PC-3 (cell line): ENCODE data around the gene ZNF283. TPM values are rescaled to one million over a fixed set of nuclear protein-coding genes. Genes with fewer than 3 reads are reported as not detected.
A peak's percentile ranks its signal among the peaks of the same experiment; 100 is the strongest.

Source experiments
- ATAC-seq: fragments of 200-7000 bp; cut with Tn5 transposase; 2 replicates; pipeline ENCODE4 v1.9.1; 2020; ENCODE audit warnings: mild to moderate bottlenecking, moderate library complexity
- BruUV-seq: library from RNA; stranded (reverse); fragments of 400-500 nt; replicated peaks from 2 replicates; lab custom pipeline; 2021; lab: Mats Ljungman, UMichigan
- CTCF ChIA-PET: fragments of 300-600 bp; sonication (Branson Sonifier 250); formaldehyde crosslinking; loops from one replicate; lab custom pipeline; 2022; ENCODE audit warnings: antibody characterized with exemption; lab: Charles Lee
- POLR2A ChIA-PET: fragments of 300-600 bp; sonication (Branson Sonifier 250); formaldehyde crosslinking; loops from one replicate; lab custom pipeline; 2022; ENCODE audit warnings: antibody characterized with exemption; ENCODE audit not compliant: unreplicated experiment; lab: Charles Lee
- DNase-seq: peaks from one replicate; pipeline ENCODE4 v3.0.0-alpha.2; 2015
- H2AFZ ChIP-seq: fragments of 300-600 bp; sonication (generic); 2 replicates; pipeline ENCODE4 v1.6.0; 2016; ENCODE audit warnings: antibody characterized with exemption, low read length
- H3F3A ChIP-seq: fragments of 300-600 bp; sonication (generic); one replicate; pipeline ENCODE4 v1.6.0; 2017; ENCODE audit warnings: antibody characterized with exemption, low read length, control low read depth, mild to moderate bottlenecking; ENCODE audit not compliant: unreplicated experiment
- H3K27ac ChIP-seq: fragments of 300-600 bp; sonication (generic); 2 replicates; pipeline ENCODE4 v1.5.1; 2016; ENCODE audit warnings: mild to moderate bottlenecking, low read length
- H3K27me3 ChIP-seq: fragments of 300-600 bp; sonication (generic); 2 replicates; pipeline ENCODE4 v1.6.1; 2016; ENCODE audit warnings: low read length, mixed read lengths
- H3K36me3 ChIP-seq: fragments of 300-600 bp; sonication (generic); 2 replicates; pipeline ENCODE4 v1.6.1; 2016; ENCODE audit warnings: low read depth, mixed run types, low read length, mixed read lengths
- H3K4me1 ChIP-seq: fragments of 300-600 bp; sonication (generic); 2 replicates; pipeline ENCODE4 v1.5.1; 2016; ENCODE audit warnings: low read length; ENCODE audit not compliant: insufficient read depth
- H3K4me2 ChIP-seq: fragments of 300-600 bp; sonication (generic); 2 replicates; pipeline ENCODE4 v1.6.0; 2016; ENCODE audit warnings: low read length
- H3K4me3 ChIP-seq: fragments of 300-600 bp; sonication (generic); 2 replicates; pipeline ENCODE4 v1.5.1; 2016; ENCODE audit warnings: mild to moderate bottlenecking, low read length, mixed read lengths
- H3K79me2 ChIP-seq: fragments of 300-600 bp; sonication (generic); 2 replicates; pipeline ENCODE4 v1.6.1; 2017; ENCODE audit warnings: low read length, mixed read lengths
- H3K9ac ChIP-seq: fragments of 300-600 bp; sonication (generic); 2 replicates; pipeline ENCODE4 v1.6.0; 2016; ENCODE audit warnings: mild to moderate bottlenecking, low read length
- H3K9me2 ChIP-seq: fragments of 300-600 bp; sonication (generic); replicated peaks from 2 replicates; pipeline ENCODE4 v1.6.1; 2016; ENCODE audit warnings: mixed run types, low read length, mixed read lengths
- H3K9me3 ChIP-seq: fragments of 300-600 bp; sonication (generic); 2 replicates; pipeline ENCODE4 v1.6.1; 2016; ENCODE audit warnings: low read length, mixed read lengths
- H4K20me1 ChIP-seq: fragments of 300-600 bp; sonication (generic); 2 replicates; pipeline ENCODE4 v1.6.1; 2016; ENCODE audit warnings: low read length, mixed read lengths
- CTCF ChIP-seq: fragments of 300-600 bp; sonication (generic); conservative IDR thresholded peaks from 2 replicates; pipeline ENCODE4 v1.5.1; 2017; ENCODE audit warnings: antibody characterized with exemption, low read depth, mild to moderate bottlenecking, low read length
- EZH2 ChIP-seq: fragments of 300-600 bp; sonication (generic); IDR thresholded peaks from one replicate; pipeline ENCODE4 v1.6.1; 2017; ENCODE audit warnings: antibody characterized with exemption, mild to moderate bottlenecking, low read length; ENCODE audit not compliant: unreplicated experiment
- EZH2phosphoT487 ChIP-seq: fragments of 300-600 bp; sonication (generic); IDR thresholded peaks from 2 replicates; pipeline ENCODE4 v1.6.1; 2018; ENCODE audit warnings: mild to moderate bottlenecking, antibody characterized with exemption, low read length, borderline replicate concordance
- intact Hi-C: fragments of 100-400 bp; cut with micrococcal nuclease; formaldehyde crosslinking; loops from 2 replicates; pipeline ENCODE4 v1.9.0; 2023
- total RNA-seq: library from RNA; depleted of rRNA; stranded (reverse); fragments of >200 nt; gene quantifications from 2 replicates; pipeline ENCODE4 v1.2.3, GENCODE V29; 2014

Gene ZNF283
- total RNA-seq, 1 experiment from 2014 or later, result 3.0 TPM

GRCh38 chr19:43786665-43787064 is 40.5 kb upstream of the ZNF283 start:
- TF ChIP-seq EZH2 (no peak), CTCF (no peak), EZH2phosphoT487 (no peak)
- Histone ChIP-seq H3K4me3 (no peak overlapping the region), H3K9me3 (no peaks in the 10 kb centered on the region), H3K27me3 (no peaks in the 10 kb centered on the region), H3K4me2 (no peak overlapping the region), H3K9ac (no peak overlapping the region), H3K9me2 (no peaks in the 10 kb centered on the region), H3K27ac (no peak overlapping the region), H2AFZ (no peak overlapping the region), H3K79me2 (no peaks in the 10 kb centered on the region), H4K20me1 (no peaks in the 10 kb centered on the region), H3F3A (no peaks in the 10 kb centered on the region), H3K4me1 (peaks cover 25% of the 10 kb centered on the region), H3K36me3 (no peaks in the 10 kb centered on the region)
- intact Hi-C loops, result no loop called here
- no peak for ATAC-seq
- no TSS peak for BruUV-seq
- no peak for DNase-seq
- ChIA-PET POLR2A (no interaction called here), CTCF (no interaction called here)

DNA sequence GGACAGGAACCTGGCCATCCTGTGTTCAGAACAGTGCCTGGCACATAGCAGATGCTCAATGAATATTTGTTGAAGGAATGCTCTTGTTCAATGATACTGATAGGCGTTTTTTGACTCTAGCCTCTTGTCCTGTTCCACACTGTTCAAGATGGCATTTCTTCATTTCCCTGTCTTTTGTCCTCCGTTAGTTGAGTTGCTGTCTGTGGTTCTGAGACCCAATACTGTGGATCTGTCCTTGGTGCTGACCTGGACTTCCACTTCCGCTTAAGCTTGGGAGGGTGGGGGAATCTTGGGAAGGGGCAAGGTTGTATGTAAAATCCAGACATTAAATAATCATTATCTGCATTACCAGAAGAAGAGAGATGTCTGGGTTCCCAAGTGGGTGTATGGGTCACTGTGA is 38.1 kb upstream of the ZNF283 start:
- Histone ChIP-seq H3K9me2 (no peaks in the 10 kb centered on the region), H4K20me1 (no peaks in the 10 kb centered on the region), H3K27ac (no peak overlapping the region), H3F3A (no peaks in the 10 kb centered on the region), H3K79me2 (no peaks in the 10 kb centered on the region), H3K9me3 (no peaks in the 10 kb centered on the region), H3K9ac (no peak overlapping the region), H3K4me2 (no peak overlapping the region), H3K36me3 (no peaks in the 10 kb centered on the region), H3K27me3 (no peaks in the 10 kb centered on the region), H2AFZ (no peak overlapping the region), H3K4me1 (peaks cover 18% of the 10 kb centered on the region), H3K4me3 (no peak overlapping the region)
- no peak for TF ChIP-seq CTCF
- TF ChIP-seq EZH2phosphoT487, result no peak
- TF ChIP-seq EZH2, result no peak
- BruUV-seq, result no TSS peak
- intact Hi-C loops, result no loop called here
- DNase-seq (peak; percentile 44), ATAC-seq (no peak)
- ChIA-PET CTCF (no interaction called here), POLR2A (no interaction called here)

DNA sequence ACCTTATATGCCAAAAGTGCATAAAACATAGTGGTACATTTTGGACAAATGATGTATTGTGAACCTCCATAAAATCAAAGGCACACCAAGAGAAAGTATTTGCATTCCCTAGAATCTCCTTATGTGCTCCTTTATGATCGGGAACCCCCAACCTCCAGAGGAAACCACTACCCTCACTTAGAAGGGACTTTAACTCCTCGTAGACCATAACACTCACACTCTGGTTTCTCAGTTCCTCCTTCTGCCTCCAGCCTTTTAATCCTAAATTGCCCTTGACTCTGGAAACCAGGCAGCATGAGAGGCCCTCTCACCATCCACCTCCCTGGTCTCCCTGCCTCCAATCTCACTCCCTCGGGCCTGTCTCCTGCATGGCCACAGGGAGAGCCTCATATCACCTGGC is 36.5 kb upstream of the ZNF283 start:
- H3K4me3 ChIP-seq, result no peak overlapping the region
- no peak overlapping the region for H3K4me2 ChIP-seq
- ATAC-seq (no peak), DNase-seq (no peak)
- H3K36me3 ChIP-seq, result no peaks in the 10 kb centered on the region
- no peaks in the 10 kb centered on the region for H4K20me1 ChIP-seq
- peaks cover 3% of the 10 kb centered on the region for H3K4me1 ChIP-seq
- TF ChIP-seq EZH2 (no peak), CTCF (no peak), EZH2phosphoT487 (no peak)
- BruUV-seq, result no TSS peak
- ChIA-PET POLR2A (no interaction called here), CTCF (no interaction called here)
- no peaks in the 10 kb centered on the region for H3K79me2 ChIP-seq
- intact Hi-C loops, result no loop called here
- H2AFZ ChIP-seq, result no peak overlapping the region
- H3K9ac ChIP-seq, result no peak overlapping the region
- no peaks in the 10 kb centered on the region for H3K9me3 ChIP-seq
- no peaks in the 10 kb centered on the region for H3K9me2 ChIP-seq
- no peaks in the 10 kb centered on the region for H3F3A ChIP-seq
- no peak overlapping the region for H3K27ac ChIP-seq
- H3K27me3 ChIP-seq, result no peaks in the 10 kb centered on the region
